Panc1 (cell line): ENCODE measurements around the gene C17orf100.

Experiments used
- POLR2AphosphoS5 ChIP-seq: IDR thresholded peaks from 2 replicates; pipeline ENCODE4 v1.6.1; 2012; ENCODE audit warnings: mild to moderate bottlenecking, low read depth, low read length, moderate library complexity
- REST ChIP-seq, 2 experiments: IDR thresholded peaks; 2 replicates each; pipeline ENCODE4 v1.6.1; 2011 to 2012; ENCODE audit warnings: low read depth in 2 of 2, control low read depth in 1 of 2, low read length in 1 of 2, mild to moderate bottlenecking in 1 of 2, moderate library complexity in 1 of 2; ENCODE audit not compliant: insufficient read depth in 1 of 2
- SIN3A ChIP-seq: IDR thresholded peaks from 2 replicates; pipeline ENCODE4 v1.6.1; 2012; ENCODE audit warnings: low read depth, mild to moderate bottlenecking, low read length, moderate library complexity, borderline replicate concordance; ENCODE audit not compliant: insufficient read depth
- TF ChIP-seq, protein P1 (sequence below): fragments of 450-650 bp; IDR thresholded peaks from 2 replicates; pipeline ENCODE4 v1.5.1; 2017; ENCODE audit warnings: mild to moderate bottlenecking

DNA sequence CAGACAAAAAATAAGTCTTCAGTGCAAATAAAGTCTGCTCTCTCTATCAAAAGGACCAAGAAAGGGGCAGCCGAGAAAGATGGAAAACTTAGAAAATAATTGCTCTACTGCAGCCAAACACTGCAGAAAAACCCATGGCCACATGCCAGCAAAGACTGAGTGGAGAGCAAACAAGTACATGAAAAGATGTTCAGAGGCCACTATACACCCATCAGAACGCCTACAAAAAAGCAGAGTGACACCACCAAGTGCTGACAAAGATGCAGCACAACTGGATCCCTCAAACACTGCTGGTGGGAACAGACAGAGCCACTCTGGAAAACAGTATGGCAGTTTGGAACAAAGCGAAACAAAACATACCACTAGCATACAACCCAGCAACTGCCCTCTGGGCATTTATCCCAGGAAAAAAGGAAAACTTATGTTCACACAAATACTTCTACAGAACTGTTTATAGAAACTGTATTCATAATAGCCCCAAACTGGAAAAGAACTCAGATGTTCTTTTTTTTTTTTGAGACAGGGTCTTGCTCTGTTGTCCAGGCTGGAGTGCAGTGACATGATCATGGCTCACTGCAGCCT, 47.7 kb upstream of the C17orf100 start:
- TF ChIP-seq, protein P1, sequence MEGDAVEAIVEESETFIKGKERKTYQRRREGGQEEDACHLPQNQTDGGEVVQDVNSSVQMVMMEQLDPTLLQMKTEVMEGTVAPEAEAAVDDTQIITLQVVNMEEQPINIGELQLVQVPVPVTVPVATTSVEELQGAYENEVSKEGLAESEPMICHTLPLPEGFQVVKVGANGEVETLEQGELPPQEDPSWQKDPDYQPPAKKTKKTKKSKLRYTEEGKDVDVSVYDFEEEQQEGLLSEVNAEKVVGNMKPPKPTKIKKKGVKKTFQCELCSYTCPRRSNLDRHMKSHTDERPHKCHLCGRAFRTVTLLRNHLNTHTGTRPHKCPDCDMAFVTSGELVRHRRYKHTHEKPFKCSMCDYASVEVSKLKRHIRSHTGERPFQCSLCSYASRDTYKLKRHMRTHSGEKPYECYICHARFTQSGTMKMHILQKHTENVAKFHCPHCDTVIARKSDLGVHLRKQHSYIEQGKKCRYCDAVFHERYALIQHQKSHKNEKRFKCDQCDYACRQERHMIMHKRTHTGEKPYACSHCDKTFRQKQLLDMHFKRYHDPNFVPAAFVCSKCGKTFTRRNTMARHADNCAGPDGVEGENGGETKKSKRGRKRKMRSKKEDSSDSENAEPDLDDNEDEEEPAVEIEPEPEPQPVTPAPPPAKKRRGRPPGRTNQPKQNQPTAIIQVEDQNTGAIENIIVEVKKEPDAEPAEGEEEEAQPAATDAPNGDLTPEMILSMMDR: no peak
- TF ChIP-seq POLR2AphosphoS5: no peak
- no peak for TF ChIP-seq SIN3A
- TF ChIP-seq REST (IDR thresholded peaks at IDR 0.05; ENCODE audit: insufficient read depth in 1 of 2, low read depth in 2 of 2, low read length in 1 of 2): no peak
